NCI-H748 treated with DMSO at 0.1 percent for 48 hours (cell line): Measurements from ENCODE around the gene ZMIZ1.

Source experiments
- DNase-seq: peaks from one replicate; lab custom pipeline; 2025; lab: John Stamatoyannopoulos, UW

ZMIZ1 gene

DNA sequence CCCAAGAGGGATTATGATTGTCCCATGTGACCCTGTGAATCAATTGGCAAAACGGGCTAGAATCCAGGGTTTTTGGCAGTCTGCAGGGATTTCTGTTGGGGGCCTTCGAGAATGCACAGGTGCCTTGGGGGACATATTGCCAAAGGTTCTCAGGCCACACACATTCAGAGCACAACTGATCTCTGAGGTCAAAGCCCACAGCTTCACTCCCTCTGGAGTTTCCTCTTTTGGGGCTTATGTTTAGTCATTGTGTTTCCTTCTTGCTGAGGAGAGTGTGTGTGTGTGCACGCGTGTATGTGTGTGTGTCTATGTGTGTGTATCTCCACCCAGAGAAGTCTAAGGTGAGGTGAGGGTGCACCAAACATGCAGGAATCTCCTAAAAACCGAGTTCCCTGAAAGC is 287.3 kb downstream of the ZMIZ1 start:
- DNase-seq: no peak

DNA sequence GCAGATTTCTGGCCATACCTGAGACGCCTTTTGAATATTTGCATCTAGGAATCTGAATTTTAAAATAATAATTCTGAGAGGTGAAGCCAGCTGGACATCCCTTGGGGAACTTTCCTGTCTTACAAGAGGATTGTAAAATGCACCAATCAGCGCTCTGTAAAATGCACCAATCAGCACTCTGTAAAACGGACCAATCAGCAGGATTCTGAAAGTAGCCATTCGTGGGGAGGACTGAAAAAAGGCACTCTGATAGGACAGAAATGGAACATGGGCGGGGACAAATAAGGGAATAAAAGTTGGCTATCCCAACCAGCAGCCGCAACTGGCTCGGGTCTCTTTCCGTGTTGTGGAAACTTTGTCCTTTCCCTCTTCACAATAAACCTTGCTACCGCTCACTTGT is 288.4 kb downstream of the ZMIZ1 start:
- no peak for DNase-seq

DNA sequence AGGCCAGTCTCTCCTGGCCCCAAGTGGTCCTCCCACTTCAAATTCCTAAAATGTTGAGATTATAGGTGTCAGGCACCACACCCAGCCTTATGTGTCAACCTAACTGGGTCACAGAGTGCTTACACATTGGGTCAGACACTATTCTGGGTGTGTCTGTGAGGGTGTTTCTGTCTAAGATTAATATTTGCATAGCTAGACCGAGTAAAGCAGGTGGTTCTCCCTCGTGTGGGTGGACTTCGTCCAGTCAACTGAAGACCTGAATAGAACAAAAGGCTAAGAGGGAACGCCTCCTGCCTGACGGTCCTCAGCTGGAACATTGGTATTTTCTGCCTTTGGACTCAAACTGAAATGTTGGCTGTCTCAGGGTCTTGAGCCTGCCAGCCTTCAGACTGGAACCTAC is 290.0 kb downstream of the ZMIZ1 start:
- DNase-seq: no peak

DNA sequence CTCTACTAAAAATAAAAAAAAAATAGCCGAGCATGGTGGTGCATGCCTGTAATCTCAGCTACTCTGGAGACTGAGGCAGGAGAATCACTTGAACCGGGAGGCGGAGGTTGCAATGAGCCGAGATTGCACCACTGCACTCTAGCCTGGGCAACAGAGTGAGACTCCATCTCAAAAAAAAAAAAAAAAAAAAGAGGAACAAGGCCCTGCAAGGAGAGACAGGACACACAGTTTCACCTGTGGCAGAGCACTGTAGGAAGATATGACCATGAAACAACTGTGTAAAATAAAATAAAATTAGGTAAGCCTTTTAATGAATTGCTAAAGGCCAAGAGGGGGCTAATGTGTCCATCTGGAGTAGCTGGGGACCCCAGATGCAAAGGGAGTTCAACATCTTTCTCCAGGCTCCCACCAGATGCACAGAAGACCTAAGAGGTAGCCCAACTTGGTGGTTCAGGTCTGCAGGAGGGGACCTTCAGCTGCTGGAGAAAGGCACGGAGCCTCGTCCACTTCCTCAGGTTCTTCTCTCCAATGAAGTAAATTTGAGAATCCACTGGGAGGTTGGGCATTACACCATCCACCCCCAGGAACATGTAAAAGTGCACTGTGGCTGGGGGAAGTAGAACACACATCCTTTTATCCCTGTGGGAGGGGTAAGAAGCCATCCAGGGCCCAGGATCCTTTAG is 291.2 kb downstream of the ZMIZ1 start:
- DNase-seq: no peak

DNA sequence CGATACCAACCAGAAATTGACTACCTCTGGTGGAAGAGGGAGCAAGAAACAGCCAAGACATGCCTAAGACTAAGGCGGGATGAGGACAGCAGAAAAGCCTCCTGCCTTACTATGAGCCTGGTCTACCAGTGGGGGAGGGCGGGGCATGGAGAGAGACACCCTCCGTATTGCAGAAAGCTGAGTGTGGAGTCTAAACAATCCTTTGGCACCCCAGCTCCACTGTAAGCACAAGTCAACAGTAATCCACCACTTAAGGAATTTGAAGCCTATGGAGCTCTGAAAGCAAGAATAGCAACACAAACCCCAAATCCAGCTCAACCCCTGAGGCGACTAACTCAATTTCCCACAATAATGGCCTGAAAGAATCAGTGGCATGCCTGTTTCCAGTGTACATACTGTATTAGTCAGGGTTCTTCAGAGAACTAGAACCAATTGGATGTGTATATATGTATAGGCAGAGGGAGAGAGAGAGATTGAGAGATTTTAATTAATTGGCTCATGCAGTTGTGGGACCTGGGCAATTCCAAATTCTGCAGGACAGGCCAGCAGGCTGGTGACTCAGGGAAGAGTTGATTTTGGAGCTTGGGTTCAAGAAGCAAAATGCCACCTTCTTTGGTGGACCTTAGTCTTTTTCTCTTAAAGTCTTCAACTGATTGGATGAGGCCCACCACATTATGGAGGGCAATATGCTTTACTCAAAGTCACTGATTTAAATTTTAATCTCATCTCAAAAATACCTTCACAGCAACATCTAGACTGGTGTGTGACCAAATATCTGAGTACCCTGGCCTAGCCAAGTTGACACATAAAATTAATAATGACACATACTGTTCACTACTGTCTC is 292.0 kb downstream of the ZMIZ1 start:
- no peak for DNase-seq

DNA sequence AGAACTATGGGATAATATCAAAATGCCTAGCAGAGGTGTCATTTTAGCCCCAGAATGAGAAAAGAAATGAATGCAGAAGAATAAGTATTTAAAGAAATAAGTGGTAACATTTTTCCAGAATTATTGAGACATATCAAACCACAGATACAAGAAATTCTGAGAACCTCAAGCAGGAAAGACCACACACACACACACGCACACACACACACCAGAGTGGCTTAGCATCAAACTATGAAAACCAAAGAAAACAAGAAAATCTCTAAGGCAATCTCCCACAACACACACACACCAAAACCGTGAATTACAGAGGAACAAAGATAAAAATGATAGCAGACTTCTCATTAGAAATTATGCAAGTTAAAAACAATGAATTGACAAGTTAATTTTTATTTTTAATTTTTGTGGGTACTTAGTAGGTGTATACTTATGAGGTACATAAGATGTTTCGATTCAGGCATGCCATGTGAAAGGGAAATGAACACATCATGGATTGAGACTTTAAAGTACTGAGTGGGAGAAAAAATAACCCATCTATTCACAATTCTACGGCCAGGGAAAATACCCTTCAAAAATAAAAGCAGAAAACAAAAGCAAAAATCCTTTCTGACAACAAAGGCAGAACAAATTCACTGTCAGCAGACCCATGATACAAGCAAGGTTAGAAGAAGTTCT is 293.1 kb downstream of the ZMIZ1 start:
- DNase-seq: no peak
